GM18861 (cell line): Measurements from ENCODE around the gene CGN.

Experiments
- ATAC-seq: cut with Tn5 transposase; IDR thresholded peaks from one replicate; pipeline ENCODE4 v1.9.1; 2021; ENCODE audit not compliant: unreplicated experiment

Gene CGN

GRCh38 chr1:151523326-151523725 is 12.1 kb downstream of the CGN start:
- ATAC-seq: no peak

- no peak for ATAC-seq
Observed at GRCh38 chr1:151524736-151525135, 13.5 kb downstream of the CGN start.

- ATAC-seq: no peak
Observed at GRCh38 chr1:151526735-151527525, 15.7 kb downstream of the CGN start.

- no peak for ATAC-seq
Observed at GRCh38 chr1:151529211-151529702, 18.1 kb downstream of the CGN start.

GRCh38 chr1:151529781-151530180 is 18.6 kb downstream of the CGN start:
- ATAC-seq: no peak

DNA sequence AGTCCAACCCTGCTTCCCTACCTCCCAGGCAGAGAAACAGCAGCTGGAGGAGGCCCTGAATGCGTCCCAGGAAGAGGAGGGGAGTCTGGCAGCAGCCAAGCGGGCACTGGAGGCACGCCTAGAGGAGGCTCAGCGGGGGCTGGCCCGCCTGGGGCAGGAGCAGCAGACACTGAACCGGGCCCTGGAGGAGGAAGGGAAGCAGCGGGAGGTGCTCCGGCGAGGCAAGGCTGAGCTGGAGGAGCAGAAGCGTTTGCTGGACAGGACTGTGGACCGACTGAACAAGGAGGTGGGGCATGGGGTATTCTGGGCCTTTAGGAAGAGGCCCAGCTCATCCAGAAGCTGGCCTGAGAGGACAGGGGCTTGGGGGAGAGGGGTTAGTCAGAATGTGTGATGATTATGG is 19.3 kb downstream of the CGN start:
- ATAC-seq: no peak

GRCh38 chr1:151533870-151534269 is 22.7 kb downstream of the CGN start:
- no peak for ATAC-seq

DNA sequence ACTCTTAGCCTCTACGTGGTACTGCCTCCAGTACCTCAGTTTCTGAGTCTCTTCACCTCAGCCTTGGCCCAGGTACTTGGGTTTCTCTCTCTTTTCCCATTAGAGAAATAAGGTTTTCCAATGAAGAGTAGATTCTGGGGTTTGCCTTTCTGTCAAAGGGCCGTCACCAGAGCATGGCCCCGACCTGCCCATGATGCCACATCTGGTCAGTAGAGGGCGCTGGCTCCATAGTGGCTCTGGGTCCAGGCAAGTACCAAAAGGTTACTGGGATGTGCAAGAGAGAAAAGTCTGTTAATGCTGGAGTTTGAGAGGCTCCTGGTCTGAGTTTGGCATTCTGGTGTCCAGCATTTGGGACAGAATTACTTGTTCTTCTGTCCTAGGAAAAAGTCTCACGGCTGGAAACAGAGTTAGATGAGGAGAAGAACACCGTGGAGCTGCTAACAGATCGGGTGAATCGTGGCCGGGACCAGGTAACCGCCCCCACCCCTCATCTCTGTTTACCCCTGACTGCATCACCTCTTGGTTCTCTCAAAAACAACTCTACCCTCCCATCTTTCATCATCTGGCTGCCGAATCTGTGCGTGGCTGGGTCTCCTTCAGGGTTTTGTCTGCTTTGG is 23.6 kb downstream of the CGN start:
- ATAC-seq: no peak

DNA sequence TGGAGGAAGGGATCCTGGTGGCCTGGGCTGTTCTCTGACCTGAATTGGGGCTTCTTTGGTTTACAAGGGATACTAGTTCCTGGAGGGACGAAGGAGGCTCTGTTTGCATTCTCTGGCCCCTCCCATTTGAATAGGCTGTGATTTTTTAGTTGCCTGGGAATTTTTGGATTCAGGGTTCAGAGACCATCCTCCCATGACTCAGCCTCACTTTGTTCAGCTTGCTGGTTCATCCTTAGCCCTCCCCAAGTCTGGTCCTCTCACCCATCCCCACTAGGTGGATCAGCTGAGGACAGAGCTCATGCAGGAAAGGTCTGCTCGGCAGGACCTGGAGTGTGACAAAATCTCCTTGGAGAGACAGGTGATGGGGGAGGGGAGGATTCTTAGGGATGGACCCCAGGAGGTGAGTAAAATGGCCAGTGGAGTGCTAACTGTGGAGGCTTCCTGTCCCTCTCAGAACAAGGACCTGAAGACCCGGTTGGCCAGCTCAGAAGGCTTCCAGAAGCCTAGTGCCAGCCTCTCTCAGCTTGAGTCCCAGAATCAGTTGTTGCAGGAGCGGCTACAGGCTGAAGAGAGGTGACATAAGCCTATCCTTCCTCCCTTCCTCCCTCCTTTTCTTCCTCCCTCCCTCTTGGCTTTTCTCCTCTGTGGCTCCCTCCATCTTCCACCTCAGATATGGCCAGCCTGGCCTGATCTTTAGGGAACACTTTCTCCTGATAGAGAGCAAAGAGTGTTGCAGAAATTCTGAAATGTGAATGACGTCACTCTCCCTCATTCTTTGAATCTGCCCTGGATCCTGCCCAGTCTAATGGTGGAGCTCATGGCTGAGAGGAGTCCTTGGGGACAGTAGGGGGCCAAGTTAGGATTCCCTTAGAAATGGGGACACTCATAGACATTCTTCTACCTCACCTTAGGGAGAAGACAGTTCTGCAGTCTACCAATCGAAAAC is 24.4 kb downstream of the CGN start:
- no peak for ATAC-seq

GRCh38 chr1:151536499-151536898 is 25.3 kb downstream of the CGN start:
- ATAC-seq: no peak

DNA sequence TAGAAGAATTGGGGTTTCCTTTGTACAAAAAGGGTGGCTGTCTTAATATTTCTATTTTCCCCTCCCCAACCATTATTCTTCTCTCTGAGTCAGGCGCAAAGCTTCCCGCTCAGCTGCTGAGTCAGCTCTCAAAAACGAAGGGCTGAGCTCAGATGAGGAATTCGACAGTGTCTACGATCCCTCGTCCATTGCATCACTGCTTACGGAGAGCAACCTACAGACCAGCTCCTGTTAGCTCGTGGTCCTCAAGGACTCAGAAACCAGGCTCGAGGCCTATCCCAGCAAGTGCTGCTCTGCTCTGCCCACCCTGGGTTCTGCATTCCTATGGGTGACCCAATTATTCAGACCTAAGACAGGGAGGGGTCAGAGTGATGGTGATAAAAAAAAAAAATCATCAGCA is 25.9 kb downstream of the CGN start:
- ATAC-seq: no peak

DNA sequence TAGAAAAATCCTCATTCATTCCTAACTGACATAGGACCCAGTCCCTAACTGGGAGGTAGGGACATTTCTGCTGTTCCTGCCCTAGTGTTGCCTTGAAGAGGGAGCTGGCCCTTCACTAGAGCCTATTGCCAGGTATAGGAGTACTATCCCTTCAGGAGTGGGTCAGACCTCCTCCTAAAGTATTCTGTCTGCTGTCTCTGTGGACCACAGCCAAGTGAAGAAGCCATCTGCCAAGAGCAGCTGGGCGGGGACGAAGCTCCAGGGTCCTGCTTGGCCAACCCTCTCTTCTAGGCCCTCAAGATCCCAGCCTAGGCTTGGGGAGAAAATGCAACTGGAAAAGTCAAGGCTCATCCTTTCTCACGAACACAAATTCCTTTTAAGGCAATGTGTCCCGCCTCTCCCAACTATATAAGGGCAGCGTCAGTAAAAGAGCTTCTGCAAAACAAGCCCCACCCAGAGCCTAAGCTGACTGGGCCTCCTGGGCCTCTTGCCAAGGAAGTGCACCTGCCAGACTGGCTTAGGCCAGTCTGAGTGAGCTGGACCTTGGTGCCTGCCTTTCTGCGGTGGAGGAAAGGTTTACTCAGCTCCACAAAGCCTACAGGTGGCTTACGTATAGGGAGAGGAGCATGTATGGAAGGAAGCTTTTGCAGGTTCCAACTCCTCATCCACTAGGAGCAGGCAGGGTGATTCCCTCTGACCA is 28.3 kb downstream of the CGN start:
- peak; percentile 41 for ATAC-seq

- peak; percentile 84 for ATAC-seq
Observed at GRCh38 chr1:151540021-151540981, 29.1 kb downstream of the CGN start, which contains the start of gene TUFT1. TSS of gene TUFT1 (plus strand) at chr1:151540309. CDS start at chr1:151540367, 58 bp downstream.

GRCh38 chr1:151540982-151541377 is 29.8 kb downstream of the CGN start:
- no peak for ATAC-seq

- no peak for ATAC-seq
Observed at GRCh38 chr1:151541752-151542151, 30.6 kb downstream of the CGN start.

DNA sequence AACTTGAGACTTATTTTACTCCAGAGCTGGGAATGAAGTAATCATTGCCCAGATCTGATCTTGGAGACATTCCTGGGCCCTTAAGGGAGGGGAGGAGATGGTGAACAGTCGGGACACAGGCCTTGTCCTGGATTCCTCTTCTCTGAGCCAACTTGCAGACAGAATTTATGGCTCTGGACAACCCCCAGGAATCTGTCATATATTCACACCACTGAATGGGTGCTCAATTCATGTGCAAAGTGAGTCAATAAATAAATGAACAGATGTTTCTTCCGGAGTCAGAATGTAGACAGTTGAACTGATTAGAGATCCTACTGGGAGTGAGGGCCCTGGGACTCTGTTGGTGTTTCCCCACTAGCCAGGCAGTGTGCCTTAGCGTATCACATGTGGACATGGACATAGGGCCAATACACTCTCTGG is 31.5 kb downstream of the CGN start:
- ATAC-seq: no peak

DNA sequence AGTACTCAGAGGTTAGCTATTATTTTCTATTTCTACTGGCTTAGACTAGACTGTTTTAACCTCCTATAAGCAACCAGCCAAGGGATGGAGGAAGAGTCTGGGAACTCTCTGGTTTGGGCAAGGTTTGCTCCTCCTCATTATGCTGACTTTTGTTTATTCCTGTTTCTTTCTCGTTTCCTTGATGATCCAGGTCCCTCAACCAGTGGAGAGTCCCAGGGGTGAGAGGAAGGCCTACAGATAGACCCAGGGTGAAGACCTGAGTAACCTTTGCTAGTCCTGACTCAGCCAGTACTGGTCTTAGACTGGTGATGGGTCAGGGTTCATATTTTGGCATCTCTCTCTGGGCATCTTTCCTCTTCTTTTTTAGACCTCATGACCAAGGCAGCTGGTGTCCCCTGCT is 34.4 kb downstream of the CGN start:
- ATAC-seq: no peak

DNA sequence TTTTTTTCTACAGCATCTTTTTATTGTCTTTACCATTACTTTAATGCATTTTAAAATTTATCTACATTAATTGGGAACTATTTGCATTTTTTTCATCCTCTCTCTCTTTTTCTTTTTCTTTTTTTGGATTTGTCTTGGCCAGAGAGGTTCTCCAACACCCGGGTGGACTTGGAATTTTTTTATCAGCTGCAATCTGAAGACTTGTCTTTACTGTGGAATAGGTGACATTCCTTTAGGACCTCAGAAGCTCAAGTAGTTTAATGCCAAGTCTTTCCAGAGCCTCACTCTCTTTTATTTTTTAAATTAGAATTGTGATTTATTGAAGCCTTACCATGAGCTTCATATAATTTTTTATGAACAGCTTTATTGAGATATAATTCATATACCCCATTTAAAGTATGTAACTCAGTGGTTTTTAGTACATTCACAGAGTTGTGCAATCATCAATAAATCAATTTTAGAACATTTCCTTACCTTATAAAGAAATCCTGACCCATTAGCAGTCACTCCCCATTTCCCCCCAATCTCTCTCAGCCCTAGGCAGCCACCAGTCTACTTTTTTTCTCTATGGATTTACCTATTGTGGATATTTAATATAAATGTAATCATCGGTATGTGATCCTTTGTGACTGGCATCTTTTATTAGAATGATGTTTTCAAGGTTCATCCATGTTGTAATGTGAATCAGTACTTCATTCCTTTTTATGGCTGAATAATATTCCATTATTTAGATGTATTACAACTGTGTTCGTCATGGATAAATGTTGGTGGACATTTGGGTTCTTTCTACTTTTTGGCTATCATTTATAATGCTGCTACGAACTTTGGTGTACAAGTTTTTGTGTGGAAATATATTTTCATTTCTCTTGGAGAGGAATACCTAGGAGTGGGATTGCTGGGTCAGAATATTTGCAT is 35.1 kb downstream of the CGN start:
- no peak for ATAC-seq
